Glomerular visceral epithelial cell (primary cell): ENCODE measurements around the gene BMPER.

Experiments
- DNase-seq: peaks from one replicate; pipeline ENCODE4 v3.0.0-alpha.2; 2016; ENCODE audit errors: extremely low spot score

BMPER gene

GRCh38 chr7:34026481-34027190, 121.3 kb downstream of the BMPER start:
- DNase-seq = no peak

- no peak for DNase-seq
Observed at GRCh38 chr7:34031156-34031555, 125.8 kb downstream of the BMPER start.

GRCh38 chr7:34034728-34035127, 129.4 kb downstream of the BMPER start:
- DNase-seq = no peak

GRCh38 chr7:34036051-34036920, 130.9 kb downstream of the BMPER start:
- DNase-seq = no peak

- no peak for DNase-seq
Observed at GRCh38 chr7:34036972-34037792, 131.8 kb downstream of the BMPER start.

- no peak for DNase-seq
Observed at GRCh38 chr7:34038816-34039470, 133.6 kb downstream of the BMPER start.

GRCh38 chr7:34041707-34042106, 136.4 kb downstream of the BMPER start:
- DNase-seq = no peak

- DNase-seq = no peak
Observed at GRCh38 chr7:34042406-34042805, 137.1 kb downstream of the BMPER start.

- no peak for DNase-seq
Observed at GRCh38 chr7:34043461-34044305, 138.3 kb downstream of the BMPER start.

GRCh38 chr7:34044306-34044643, 138.9 kb downstream of the BMPER start:
- no peak for DNase-seq

- no peak for DNase-seq
Observed at GRCh38 chr7:34044734-34045353, 139.5 kb downstream of the BMPER start.

GRCh38 chr7:34048445-34048844, 143.1 kb downstream of the BMPER start:
- DNase-seq = no peak

GRCh38 chr7:34054075-34054474, 148.7 kb downstream of the BMPER start:
- no peak for DNase-seq

- DNase-seq = no peak
Observed at GRCh38 chr7:34057136-34057535, 151.8 kb downstream of the BMPER start.

GRCh38 chr7:34057956-34058355, 152.6 kb downstream of the BMPER start:
- DNase-seq = no peak

- DNase-seq = no peak
Observed at GRCh38 chr7:34058801-34059135, 153.4 kb downstream of the BMPER start.

- DNase-seq = no peak
Observed at GRCh38 chr7:34059136-34059828, 153.9 kb downstream of the BMPER start.

GRCh38 chr7:34060196-34060947, 155.0 kb downstream of the BMPER start:
- no peak for DNase-seq

- DNase-seq = peak; percentile 21
Observed at GRCh38 chr7:34061149-34061548, 155.8 kb downstream of the BMPER start.
